GM18511 (cell line): ENCODE measurements around the gene PXN.
"Not testable (repeated sequence)": the region's sequence is repeated elsewhere in the genome, so short reads cannot be mapped to it uniquely, and the experiment has no call there.

Experiments used
- ATAC-seq: cut with Tn5 transposase; IDR thresholded peaks from one replicate; pipeline ENCODE4 v1.9.1; 2021; ENCODE audit warnings: mild to moderate bottlenecking, moderate library complexity; ENCODE audit not compliant: unreplicated experiment

The PXN gene

GRCh38 chr12:120262852-120263747 lies 2.4 kb downstream of the PXN start:
- ATAC-seq = no peak

GRCh38 chr12:120261951-120262851 lies 3.3 kb downstream of the PXN start:
- ATAC-seq = no peak

DNA sequence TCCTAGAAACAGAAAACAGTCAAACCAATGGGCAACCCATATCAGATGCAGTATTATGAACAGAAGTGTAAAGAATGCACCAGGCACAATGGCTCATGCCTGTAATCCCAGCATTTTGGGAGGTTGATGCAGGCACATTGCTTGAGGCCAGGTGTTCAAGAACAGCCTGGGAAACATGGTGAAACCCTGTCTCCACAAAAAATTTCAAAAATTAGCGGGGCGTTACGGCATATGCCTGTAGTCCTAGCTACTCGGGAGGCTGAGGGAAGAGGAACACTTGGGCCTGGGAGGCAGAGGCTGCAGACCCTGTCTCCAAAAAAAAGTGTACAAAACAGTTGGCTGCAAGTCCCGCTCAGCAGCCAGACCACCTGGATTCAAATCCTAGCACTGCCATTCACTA lies 4.9 kb downstream of the PXN start:
- no peak for ATAC-seq

- no peak for ATAC-seq
Observed at GRCh38 chr12:120259418-120260202, 5.9 kb downstream of the PXN start.

GRCh38 chr12:120258323-120258896 lies 7.1 kb downstream of the PXN start:
- no peak for ATAC-seq

- no peak for ATAC-seq
Observed at GRCh38 chr12:120257041-120257821, 8.3 kb downstream of the PXN start.

- ATAC-seq = no peak
Observed at GRCh38 chr12:120254809-120255208, 10.7 kb downstream of the PXN start.

DNA sequence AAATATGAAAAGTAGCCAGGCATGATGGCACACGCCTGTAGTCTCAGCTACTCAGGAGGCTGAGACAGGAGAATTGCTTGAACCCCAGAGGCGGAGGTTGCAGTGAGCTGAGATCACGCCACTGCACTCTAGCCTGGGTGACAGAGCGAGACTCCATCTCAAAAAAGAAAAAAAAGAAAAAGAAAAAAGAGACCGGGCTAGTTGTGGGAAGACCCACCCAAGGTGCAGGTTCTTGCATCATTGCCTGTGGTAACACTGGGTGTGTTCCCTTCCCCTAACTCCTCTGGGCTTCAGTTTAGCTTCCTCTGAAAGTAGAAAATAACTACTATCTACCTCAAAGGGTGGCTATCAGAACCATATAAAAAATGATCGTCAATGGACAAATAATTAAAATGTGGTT lies 12.2 kb downstream of the PXN start:
- not testable (repeated sequence) for ATAC-seq

- ATAC-seq = no peak
Observed at GRCh38 chr12:120252071-120252906, 13.2 kb downstream of the PXN start.

DNA sequence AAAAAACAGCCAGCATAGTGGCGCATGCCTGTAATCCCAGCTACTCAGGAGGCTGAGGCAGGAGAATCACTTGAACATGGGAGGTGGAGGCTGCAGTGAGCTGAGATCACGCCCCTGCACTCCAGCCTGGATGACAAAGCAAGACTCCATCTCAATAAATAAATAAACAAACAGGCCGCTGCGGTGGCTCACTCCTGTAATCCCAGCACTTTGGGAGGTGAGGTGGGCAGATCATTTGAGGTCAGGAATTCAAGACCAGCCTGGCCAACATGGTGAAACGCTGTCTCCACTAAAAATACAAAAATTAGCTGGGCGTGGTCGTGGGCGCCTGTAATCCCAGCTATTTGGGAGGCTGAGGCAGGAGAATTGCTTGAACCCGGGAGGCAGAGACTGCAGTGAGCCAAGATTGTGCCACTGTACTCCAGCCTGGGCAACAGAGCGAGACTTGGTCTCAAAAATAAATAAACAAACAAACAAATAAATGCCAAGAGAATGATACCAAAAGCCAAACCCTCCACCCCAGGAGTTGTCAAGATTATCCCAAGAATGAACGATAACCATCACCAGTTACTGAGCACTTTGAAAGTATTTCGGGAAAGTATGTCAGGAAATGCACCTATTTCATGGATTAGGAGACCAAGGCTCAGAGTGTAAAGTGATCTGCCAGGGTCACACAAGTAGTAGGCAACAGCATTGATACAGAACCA lies 14.0 kb downstream of the PXN start:
- not testable (repeated sequence) for ATAC-seq

DNA sequence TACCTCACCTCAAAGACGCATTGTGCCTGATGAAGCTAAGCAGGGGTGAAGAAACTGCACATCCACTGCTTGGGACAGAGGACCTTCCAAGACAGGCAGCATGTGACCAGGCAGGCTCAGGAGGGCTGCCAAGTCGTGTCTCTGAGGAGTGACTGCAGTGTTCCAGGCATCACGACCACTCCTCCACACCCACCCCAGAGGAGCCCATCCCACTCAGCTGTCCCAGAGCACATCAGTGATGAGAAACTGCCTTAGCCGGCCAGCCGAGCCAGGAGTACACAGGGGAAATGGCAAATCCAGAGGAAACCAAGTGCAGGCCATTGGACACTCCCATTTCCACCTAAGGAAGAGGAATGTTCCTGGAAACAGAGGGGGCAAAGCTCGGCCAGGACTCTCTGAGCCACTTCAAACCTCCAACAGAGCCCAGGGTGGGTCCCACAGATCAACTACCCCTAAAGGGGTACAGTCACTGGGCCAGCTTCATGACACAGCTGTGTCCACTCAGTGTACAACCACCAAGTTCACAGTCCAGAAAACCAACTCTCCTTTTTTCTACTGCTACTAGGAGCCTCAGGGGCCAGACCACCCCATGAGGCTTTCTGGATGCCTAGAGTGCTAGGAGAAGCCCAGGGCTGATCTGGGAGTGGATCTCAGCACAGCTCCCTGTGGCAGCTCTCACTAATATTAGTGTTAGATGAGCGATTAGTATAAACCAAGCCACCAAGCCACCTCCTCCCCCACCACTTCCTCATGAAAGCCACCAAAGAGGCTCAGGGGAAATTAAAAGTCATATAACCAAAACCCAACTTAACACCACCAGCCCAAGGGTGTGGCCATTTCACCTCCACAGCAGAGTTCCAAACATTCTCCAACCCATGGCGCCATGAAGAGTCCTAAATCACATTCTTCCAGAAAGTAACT lies 15.4 kb downstream of the PXN start:
- no peak for ATAC-seq

DNA sequence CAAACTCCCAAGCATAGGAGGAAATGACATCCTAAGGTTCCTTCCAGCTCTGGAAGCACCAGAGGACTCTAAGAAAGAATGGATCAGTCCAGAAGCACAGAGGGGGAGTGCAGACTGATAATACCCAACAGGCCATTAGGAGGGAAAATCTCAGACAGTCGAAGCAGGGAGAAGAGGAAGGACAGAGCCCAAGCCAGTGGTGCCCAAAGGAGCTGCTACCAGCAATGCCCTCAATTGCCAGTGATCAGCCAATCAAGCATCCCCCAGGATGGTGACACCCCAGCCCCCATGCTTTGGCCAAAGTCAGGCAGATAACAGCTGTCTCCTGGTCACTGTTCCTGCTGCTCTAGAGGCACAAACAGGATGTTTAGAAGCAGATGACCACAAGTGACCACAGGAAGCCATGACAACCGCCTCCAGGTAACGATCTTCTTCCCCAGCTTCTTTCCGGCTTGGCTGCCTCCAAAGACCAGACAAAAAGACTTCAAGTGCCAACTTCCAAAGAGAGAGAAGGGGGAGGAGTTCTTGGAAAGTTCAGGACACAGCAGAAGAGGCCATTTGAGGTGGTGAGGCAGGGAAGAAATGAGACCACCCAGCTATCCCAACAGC lies 16.2 kb downstream of the PXN start:
- ATAC-seq = no peak

DNA sequence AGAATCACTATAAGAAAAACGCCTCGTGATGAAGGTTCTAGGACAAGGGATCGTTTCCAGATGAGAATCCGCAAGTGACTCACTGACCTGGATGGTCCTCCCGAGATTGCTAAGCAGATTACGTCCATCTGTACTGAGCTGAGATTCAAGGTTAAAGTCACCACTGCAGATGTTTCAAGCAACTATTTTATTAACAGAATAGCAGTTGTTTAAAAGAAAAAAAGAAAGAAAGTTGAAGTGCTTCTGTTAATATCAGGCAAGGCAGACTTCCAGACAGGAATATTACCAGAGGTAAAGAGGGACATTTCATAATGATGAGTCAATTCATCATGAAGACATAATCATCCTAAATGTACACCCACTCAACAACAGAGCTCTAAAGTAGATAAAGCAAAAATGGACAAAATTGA lies 17.9 kb downstream of the PXN start:
- no peak for ATAC-seq

- ATAC-seq = no peak
Observed at GRCh38 chr12:120247183-120247582, 18.3 kb downstream of the PXN start.

DNA sequence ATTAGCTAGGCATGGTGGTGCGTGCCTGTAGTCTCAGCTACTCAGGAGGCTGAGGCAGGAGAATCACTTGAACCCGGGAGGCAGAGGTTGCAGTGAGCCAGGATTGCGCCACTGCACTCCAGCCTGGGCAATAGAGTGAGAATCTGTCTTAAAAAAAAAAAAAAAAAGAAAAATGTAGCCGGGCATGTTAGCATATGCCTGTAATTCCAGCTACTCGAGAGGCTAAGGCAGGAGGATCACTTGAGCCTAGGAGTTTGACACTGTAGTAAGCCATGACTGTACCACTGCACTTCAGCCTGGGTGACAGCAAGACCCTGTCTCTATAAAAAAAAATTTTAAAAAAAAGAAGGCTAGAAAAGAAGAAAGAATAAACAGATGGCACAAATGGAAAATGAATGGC lies 18.8 kb downstream of the PXN start:
- not testable (repeated sequence) for ATAC-seq

- ATAC-seq = no peak
Observed at GRCh38 chr12:120242971-120243699, 22.4 kb downstream of the PXN start.
